ENCODE data around the gene ZNF524. TPM values are rescaled to one million over a fixed set of nuclear protein-coding genes. Genes with fewer than 3 reads are reported as not detected.

Gene ZNF524
- total RNA-seq, 1 donor from 2014 or later: 6.3 TPM

- no peaks in the 10 kb centered on the region for H3K27me3 Mint-ChIP-seq (ENCODE audit: low read depth, unreplicated experiment)
These were observed 21.2 kb downstream of the ZNF524 start for GRCh38 chr19:55621205-55621672.

GRCh38 chr19:55621673-55622231 is 21.7 kb downstream of the ZNF524 start:
- H2AFZ ChIP-seq (ENCODE audit: low read depth, low read length): no peak overlapping the region
- no peak overlapping the region for H3K4me2 ChIP-seq (ENCODE audit: low read length)
- no peaks in the 10 kb centered on the region for H3K4me1 ChIP-seq (ENCODE audit: insufficient read depth, low read length)
- no peak overlapping the region for H3K4me3 Mint-ChIP-seq (ENCODE audit: unreplicated experiment)
- no peak for FAIRE-seq
- no peaks in the 10 kb centered on the region for H3K9me3 ChIP-seq (ENCODE audit: insufficient read depth, low read depth, low read length)
- H3K4me1 Mint-ChIP-seq (ENCODE audit: low read depth, unreplicated experiment): peaks cover 6% of the 10 kb centered on the region
- peaks cover 17% of the 10 kb centered on the region for H4K20me1 ChIP-seq (ENCODE audit: insufficient read depth, low read length)
- H3K27ac Mint-ChIP-seq (ENCODE audit: unreplicated experiment): no peak overlapping the region
- no peak overlapping the region for H3K27ac ChIP-seq (ENCODE audit: low read depth, low read length)
- H3K79me2 ChIP-seq (ENCODE audit: insufficient read depth, low read length): peaks cover 8% of the 10 kb centered on the region
- no peak for DNase-seq (ENCODE audit: low read depth)
- TF ChIP-seq EZH2 (IDR thresholded peaks at IDR 0.05; ENCODE audit: insufficient read depth, low read length) (no peak), CTCF (IDR thresholded peaks at IDR 0.05; ENCODE audit: insufficient read depth, low read depth, low read length) (no peak)
- H3K36me3 ChIP-seq (ENCODE audit: insufficient read depth, low read length): no peaks in the 10 kb centered on the region
- H3K9ac ChIP-seq (ENCODE audit: low read length): no peak overlapping the region
- H3K36me3 Mint-ChIP-seq (ENCODE audit: low read depth, unreplicated experiment): peaks cover 8% of the 10 kb centered on the region
- H3K27me3 Mint-ChIP-seq (ENCODE audit: low read depth, unreplicated experiment): no peaks in the 10 kb centered on the region
- no peaks in the 10 kb centered on the region for H3K9me3 Mint-ChIP-seq (ENCODE audit: unreplicated experiment)
- H3K4me3 ChIP-seq (ENCODE audit: insufficient read depth, low read depth, low read length): no peak overlapping the region
- H3K27me3 ChIP-seq (ENCODE audit: insufficient read depth, low read length): no peaks in the 10 kb centered on the region

More at GRCh38 chr19:55621205-55621672, 21.2 kb downstream of the ZNF524 start:
- Histone ChIP-seq H3K27ac (ENCODE audit: low read depth, low read length) (no peak overlapping the region), H2AFZ (ENCODE audit: low read depth, low read length) (no peak overlapping the region), H3K79me2 (ENCODE audit: insufficient read depth, low read length) (peaks cover 8% of the 10 kb centered on the region), H4K20me1 (ENCODE audit: insufficient read depth, low read length) (peaks cover 17% of the 10 kb centered on the region), H3K27me3 (ENCODE audit: insufficient read depth, low read length) (no peaks in the 10 kb centered on the region), H3K4me2 (ENCODE audit: low read length) (no peak overlapping the region), H3K9me3 (ENCODE audit: insufficient read depth, low read depth, low read length) (no peaks in the 10 kb centered on the region), H3K9ac (ENCODE audit: low read length) (no peak overlapping the region), H3K36me3 (ENCODE audit: insufficient read depth, low read length) (no peaks in the 10 kb centered on the region), H3K4me1 (ENCODE audit: insufficient read depth, low read length) (no peaks in the 10 kb centered on the region), H3K4me3 (ENCODE audit: insufficient read depth, low read depth, low read length) (no peak overlapping the region)
- Mint-ChIP-seq H3K4me1 (ENCODE audit: low read depth, unreplicated experiment) (peaks cover 6% of the 10 kb centered on the region), H3K27ac (ENCODE audit: unreplicated experiment) (no peak overlapping the region), H3K36me3 (ENCODE audit: low read depth, unreplicated experiment) (peaks cover 8% of the 10 kb centered on the region), H3K4me3 (ENCODE audit: unreplicated experiment) (no peak overlapping the region), H3K9me3 (ENCODE audit: unreplicated experiment) (no peaks in the 10 kb centered on the region)
- DNase-seq (ENCODE audit: low read depth) (no peak), FAIRE-seq (no peak)
- TF ChIP-seq CTCF (IDR thresholded peaks at IDR 0.05; ENCODE audit: insufficient read depth, low read depth, low read length): no peak
- no peak for TF ChIP-seq EZH2 (IDR thresholded peaks at IDR 0.05; ENCODE audit: insufficient read depth, low read length)

- Histone ChIP-seq H3K27ac (ENCODE audit: low read depth, low read length) (no peak overlapping the region), H3K36me3 (ENCODE audit: insufficient read depth, low read length) (no peaks in the 10 kb centered on the region), H3K27me3 (ENCODE audit: insufficient read depth, low read length) (no peaks in the 10 kb centered on the region), H3K4me1 (ENCODE audit: insufficient read depth, low read length) (no peaks in the 10 kb centered on the region), H3K9me3 (ENCODE audit: insufficient read depth, low read depth, low read length) (no peaks in the 10 kb centered on the region), H2AFZ (ENCODE audit: low read depth, low read length) (no peak overlapping the region), H3K4me2 (ENCODE audit: low read length) (no peak overlapping the region), H3K79me2 (ENCODE audit: insufficient read depth, low read length) (peaks cover 8% of the 10 kb centered on the region), H3K4me3 (ENCODE audit: insufficient read depth, low read depth, low read length) (no peak overlapping the region), H3K9ac (ENCODE audit: low read length) (no peak overlapping the region), H4K20me1 (ENCODE audit: insufficient read depth, low read length) (peaks cover 14% of the 10 kb centered on the region)
- Mint-ChIP-seq H3K9me3 (ENCODE audit: unreplicated experiment) (no peaks in the 10 kb centered on the region), H3K27ac (ENCODE audit: unreplicated experiment) (no peak overlapping the region), H3K4me3 (ENCODE audit: unreplicated experiment) (no peak overlapping the region), H3K27me3 (ENCODE audit: low read depth, unreplicated experiment) (no peaks in the 10 kb centered on the region), H3K36me3 (ENCODE audit: low read depth, unreplicated experiment) (peaks cover 6% of the 10 kb centered on the region), H3K4me1 (ENCODE audit: low read depth, unreplicated experiment) (peaks cover 6% of the 10 kb centered on the region)
- TF ChIP-seq CTCF (IDR thresholded peaks at IDR 0.05; ENCODE audit: insufficient read depth, low read depth, low read length) (no peak), EZH2 (IDR thresholded peaks at IDR 0.05; ENCODE audit: insufficient read depth, low read length) (no peak)
- FAIRE-seq: no peak
- no peak for DNase-seq (ENCODE audit: low read depth)
These were observed 22.3 kb downstream of the ZNF524 start for GRCh38 chr19:55622242-55622969.
